ENCODE results near the gene SNX6.
"Not testable (repeated sequence)": the region's sequence is repeated elsewhere in the genome, so short reads cannot be mapped to it uniquely, and the experiment has no call there.

SNX6 gene

GRCh38 chr14:34521071-34521470, 108.9 kb downstream of the SNX6 start:
- DNase-seq (ENCODE audit: low read depth) = not testable (repeated sequence)

GRCh38 chr14:34520304-34520970, 109.5 kb downstream of the SNX6 start:
- DNase-seq (ENCODE audit: low read depth) = not testable (repeated sequence)

Measured in stimulated activated CD8-positive, alpha-beta memory T cell treated with anti-CD3 and anti-CD28 coated beads, Interleukin-15, amount 100 ng/mL, for 24 hours (primary cell).